HG03045 (cell line): ENCODE data around the gene QRICH1.
A peak's percentile ranks its signal among the peaks of the same experiment; 100 is the strongest.

Experiments
- ATAC-seq: cut with Tn5 transposase; IDR thresholded peaks from one replicate; pipeline ENCODE4 v1.9.1; 2021; ENCODE audit warnings: mild to moderate bottlenecking, moderate library complexity; ENCODE audit not compliant: unreplicated experiment

QRICH1 gene

DNA sequence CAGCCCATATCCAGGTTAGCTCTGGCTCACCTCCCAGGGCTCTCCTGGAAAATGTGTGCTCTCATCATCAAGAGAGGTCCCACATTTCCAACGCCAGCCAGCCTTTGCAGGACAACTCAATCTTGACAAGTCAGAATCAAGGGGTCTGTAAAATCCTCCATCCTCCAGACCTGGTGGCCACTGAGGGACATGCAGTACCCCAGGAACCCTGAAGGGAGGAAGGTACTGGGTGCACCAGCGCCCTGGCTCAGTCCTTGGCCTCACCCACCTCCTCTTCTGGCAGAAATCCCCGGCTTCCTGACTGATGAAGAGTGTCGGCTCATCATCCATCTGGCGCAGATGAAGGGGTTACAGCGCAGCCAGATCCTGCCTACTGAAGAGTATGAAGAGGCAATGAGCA lies 92.7 kb downstream of the QRICH1 start:
- no peak for ATAC-seq

DNA sequence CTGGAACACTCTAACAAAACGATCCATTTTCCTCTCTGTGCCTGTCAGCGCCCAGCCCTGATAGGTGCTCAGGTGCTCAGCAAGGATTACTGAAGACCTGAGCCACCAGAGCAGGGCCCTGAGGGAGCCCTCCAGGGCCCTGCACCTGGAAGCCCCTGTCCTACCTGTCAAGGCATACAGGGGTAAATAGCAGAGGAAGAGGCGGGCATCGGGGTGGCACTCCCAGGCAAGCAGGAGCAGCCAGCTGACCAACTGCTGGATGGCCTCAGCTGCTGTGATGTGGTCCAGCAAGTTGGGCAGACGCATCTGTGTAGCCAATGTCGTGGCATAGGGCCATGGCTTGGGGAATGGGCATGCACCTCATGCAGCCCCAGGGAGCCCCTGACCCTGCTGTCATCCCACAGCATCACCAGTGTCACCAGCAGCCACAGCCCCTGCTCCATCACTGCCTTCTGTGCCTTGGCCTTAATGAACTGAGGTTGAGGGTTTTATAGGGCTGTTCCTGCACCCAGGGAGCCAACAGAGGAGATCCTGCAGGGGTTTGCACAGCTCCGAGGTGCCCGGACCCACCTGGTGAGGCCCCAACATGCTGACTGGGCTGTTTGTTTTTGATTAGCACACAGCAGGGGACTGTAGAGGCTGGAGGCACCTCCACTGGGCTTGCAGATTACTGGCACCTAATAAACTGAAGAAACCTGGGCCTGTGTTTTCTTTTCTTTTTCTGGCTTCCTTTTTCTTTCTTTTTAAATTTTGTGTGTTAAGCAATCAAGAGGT lies 94.6 kb downstream of the QRICH1 start:
- no peak for ATAC-seq

DNA sequence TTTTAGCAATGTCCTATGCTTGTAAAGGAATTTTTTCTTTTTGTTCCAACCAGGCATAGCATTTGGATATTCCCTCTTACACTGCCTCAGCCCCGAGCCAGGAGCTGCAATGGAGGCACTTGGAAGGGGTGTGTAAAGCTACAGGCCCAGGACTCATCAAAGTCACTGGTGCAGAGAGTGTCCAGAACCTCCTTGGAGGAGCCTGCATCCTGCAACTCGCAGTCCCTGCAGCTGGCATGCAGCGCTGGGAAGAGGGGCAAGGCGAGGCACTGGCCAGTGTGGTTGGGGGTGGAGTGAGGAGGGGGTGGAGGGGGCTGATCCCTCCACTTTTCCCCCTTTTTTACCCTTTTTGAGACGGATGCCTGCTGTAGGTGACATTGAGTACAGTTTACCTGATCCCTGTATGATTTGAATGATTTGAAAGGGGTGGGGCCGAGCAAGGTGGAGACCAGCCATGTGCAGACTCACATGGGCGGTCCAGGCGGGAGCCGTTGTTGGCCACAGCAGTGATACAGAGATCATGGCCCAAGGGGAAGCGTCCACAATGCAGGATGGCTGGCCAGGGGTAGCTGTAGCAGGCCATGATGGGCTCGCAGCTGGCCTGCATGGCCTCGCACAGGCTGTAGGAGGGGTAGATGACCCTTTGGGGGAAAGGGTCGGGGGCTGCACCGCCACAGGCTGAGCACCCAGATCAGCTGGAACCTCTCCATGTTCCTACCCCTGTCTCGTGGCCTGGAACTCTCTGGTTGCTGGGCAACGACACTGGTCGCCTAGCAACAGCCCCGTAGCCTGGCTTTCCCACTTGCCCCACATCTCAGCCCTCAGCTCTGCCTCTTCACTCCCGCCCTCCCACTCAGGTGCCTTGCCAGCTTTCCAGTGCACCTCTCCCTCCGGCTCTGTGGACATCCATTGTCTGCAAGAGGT lies 95.9 kb downstream of the QRICH1 start:
- ATAC-seq = no peak

- no peak for ATAC-seq
These were observed 96.7 kb downstream of the QRICH1 start for GRCh38 chr3:48997102-48997635.

- no peak for ATAC-seq
These were observed 97.2 kb downstream of the QRICH1 start for GRCh38 chr3:48996640-48997039.

DNA sequence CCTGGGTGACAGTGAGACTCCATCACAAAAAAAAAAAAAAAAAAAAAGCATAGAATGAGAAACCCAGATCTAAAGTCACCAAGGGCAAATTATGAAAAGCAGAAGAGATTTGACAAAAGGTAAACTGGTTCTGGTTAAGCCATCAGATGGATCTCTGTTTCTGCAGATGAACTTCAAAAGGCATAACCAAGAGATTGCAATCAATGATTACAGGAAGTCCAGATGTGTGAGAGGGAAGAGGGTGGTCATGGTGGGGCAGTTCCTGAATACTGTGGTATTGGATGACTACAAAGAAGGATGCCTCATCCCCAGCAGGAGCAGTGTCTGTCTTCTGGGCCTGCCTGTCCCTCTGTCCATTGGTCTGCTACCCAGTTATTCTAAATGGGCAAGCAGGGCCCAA lies 100.0 kb downstream of the QRICH1 start:
- no peak for ATAC-seq

DNA sequence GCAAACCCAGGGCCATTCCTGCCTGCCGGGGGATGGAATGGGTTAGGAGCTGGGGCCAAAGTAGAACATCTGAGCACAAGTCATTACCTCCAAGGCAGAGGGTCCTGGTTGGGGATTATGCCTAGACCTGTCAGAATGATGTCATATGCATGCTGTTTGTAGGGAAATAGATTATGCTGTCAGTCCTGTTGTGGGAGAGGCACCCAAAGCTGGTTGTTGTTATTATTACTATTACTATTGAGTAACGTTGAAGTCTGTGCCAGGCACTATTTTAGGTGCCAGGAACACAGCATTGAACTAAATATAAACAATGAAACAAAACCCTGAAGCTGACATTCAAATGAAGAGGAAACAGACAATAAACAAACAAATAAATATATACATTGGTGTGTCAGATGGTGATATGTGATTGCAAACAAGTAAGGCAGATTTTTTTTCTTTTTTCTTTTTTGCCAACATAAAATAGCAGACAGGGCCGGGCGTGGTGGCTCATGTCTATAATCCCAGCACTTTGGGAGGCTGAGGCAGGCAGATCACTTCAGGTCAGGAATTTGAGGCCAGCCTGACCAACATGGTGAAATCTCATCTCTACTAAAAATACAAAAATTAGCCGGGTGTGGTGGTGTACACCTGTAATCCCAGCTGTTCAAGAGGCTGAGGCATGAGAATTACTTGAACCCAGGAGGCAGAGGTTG lies 101.9 kb downstream of the QRICH1 start:
- no peak for ATAC-seq

DNA sequence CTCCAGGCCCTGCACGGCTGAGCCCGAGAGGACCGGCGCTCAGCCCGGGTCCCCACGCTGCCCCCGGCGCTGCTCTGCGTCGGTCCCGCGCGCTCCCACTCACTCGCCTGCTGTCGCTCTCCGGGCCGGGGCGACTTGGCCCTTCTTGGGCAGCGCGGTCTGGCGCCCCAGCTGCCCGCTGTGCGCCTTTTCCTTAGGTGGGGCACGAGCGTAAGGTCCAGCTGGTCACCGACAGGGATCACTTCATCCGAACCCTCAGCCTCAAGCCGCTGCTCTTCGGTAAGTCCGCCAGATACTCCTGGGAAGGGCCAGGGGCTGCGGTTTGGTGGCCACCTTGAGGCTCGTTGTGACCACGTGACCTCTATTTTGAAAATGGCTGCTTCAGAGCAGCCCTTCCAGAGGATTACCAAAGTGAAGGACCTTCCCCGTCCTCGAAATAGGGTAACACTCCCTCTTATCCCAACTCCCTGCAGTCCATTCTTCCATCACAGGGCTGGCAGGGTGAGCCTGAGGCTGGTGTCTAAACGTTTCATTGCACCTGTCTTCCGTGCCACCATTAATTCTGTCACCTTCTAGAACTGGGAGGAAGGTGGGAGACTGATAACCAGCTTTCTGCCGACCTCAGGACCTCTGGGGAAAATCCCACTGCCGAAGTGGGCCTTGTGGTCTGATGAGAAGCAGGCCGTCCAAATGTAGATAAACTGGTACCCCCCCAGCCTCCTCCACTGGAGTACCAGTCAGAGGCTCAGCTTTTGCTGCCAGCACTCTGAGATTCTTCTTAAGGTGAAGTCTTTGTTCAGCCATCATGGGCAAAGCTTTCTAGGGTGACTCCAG lies 103.0 kb downstream of the QRICH1 start:
- ATAC-seq = peak; percentile 22

- peak; percentile 39 for ATAC-seq
These were observed 103.9 kb downstream of the QRICH1 start, which contains the start of gene P4HTM for GRCh38 chr3:48989796-48990635. TSS of gene P4HTM (plus strand) at chr3:48990241. CDS start at chr3:48990257, 16 bp downstream.

DNA sequence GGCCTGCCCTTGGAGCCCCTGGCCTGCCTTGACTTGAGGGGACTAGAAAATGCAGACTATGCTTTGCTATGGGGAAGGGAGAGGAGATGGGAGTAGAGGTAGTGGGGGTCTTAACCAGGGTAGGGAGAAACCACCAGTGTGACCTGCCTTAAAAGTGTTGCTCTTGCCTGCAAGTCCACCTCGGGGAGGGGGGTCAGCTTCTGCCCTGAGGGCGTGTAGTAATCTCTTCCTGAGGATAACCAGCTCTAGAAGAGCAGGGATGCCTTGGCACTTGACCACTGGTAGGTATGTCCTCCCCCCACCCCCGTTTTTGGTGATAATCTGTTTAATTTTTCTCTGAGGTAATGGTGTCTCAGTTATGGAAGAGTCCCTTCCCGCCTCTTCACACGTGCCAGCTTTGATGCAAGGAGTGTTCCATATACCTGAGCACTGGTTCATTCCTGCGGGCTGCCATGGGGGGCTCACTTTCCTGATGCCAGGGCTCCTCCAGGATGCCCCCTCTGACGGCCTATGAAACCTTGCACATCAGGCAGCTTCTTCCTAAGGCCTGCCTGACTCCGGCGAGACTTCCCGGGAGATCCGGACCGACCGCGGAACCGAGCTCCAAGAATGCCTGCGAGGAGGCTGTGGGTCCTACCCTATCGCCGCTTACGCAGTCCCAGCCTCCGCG lies 104.6 kb downstream of the QRICH1 start:
- ATAC-seq = no peak

DNA sequence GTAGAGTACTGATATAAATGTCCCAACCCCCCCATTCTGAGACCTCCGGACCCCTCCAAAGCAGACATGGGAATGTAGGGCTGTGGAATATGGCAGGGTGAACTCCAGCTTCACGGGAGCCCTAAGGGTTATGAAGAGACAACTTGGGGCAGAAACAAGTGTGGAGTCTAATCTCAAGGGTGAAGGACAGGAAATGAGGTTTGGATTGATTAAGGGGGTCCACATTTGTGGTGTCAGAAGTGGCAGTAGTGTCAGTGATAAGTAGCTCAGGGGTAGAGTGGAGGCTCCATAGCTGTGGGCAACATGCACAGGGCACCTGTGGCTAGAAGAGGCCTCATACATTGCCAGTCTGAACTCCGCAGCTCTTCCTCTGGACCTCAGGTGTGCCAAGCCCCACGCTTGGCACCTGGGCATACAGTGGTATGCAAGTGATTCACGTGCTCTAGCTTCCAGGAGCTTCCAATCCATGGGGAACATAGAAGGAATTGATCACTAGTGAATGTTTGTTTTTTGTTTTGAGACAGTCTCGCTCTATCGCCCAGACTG lies 108.0 kb downstream of the QRICH1 start:
- ATAC-seq = no peak

- no peak for ATAC-seq
These were observed 109.2 kb downstream of the QRICH1 start for GRCh38 chr3:48984663-48985062.

GRCh38 chr3:48983096-48983495 lies 110.8 kb downstream of the QRICH1 start:
- no peak for ATAC-seq

DNA sequence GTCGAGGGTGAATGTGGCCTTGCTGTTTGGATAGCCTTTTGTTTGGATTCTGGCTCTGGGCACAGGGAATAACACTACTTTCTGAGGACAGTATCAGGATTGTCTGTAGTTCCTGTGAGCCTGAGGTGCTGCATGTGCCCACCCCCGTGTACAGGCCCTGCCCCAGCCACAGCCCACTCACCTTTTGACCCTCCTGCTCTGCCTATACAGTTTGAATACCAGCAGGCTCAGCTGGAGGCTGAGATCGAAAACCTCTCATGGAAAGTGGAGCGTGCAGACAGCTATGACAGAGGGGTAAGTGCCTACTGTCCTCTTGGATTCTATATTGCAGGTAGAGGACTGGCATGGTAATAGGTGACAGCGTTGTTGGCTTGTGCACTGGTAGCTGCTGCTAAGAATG lies 111.2 kb downstream of the QRICH1 start:
- no peak for ATAC-seq

DNA sequence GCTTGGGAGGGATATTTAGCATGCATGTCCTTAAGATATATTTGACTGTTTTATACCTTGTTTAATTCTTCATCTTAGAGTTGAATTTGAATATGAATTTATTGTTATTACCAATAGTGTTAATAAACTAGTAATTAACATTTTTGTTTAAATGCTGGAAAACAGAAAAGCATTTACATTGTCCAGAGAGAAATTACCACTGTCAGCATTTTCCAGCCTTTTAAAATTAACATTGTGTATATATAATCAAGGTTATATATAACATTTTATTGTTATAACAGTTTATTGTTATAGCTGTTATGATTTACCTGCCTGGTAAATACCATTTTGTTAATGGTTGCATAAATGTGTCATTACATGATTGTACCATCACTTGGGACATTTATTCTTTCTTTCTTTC lies 111.9 kb downstream of the QRICH1 start:
- no peak for ATAC-seq

DNA sequence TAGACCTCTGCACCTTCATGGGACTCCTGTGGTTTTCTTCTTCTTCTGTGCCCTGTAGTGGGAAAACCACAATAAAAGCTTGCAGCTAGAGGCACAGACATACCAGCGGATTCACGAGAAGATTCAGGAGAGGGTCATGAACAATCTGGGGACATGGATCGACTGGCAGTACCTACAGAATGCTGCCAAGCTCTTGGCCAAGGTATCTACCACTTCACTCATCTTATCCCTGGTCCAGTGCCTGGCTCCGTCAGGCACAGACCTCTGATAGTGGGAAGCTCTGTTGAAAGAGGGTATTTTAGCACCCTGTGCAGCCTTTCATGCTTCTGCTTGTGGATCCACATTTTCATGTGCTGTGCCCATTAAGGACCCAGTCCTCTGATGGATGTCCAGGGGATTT lies 113.6 kb downstream of the QRICH1 start:
- ATAC-seq = no peak
